ENCODE data around the gene HID1.

HID1 gene

DNA sequence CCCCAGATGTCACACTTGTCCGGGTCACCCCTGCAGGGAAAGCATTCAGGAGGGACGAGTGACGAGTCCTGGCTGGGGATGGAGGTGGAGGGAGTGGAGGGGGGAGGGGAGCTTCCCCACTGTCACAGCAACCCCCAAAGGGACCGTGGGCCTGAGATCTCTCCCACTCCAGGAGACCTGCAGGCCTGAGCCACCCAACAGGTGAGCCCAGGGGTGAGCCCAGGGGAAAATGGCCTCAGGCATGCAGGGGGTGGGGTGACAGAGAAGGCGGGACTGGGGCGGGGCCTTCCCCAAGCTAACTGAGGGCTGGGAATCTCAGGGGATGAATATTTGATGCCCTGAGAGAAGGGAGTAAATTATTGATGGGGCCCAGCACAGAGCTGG is 51.9 kb downstream of the HID1 start:
- Histone ChIP-seq H2AFZ (ENCODE audit: low read depth) (no peak overlapping the region), H3K27me3 (ENCODE audit: insufficient read depth, low read depth) (peaks cover 42% of the 10 kb centered on the region), H3K4me3 (IDR thresholded peaks at IDR 0.05; ENCODE audit: insufficient read depth, low read depth, low read length) (no peak overlapping the region), H3K27ac (no peak overlapping the region), H4K20me1 (ENCODE audit: insufficient read depth) (no peaks in the 10 kb centered on the region), H3K9ac (no peak overlapping the region), H3K4me1 (ENCODE audit: low read depth, poor library complexity, severe bottlenecking) (no peaks in the 10 kb centered on the region), H3K36me3 (ENCODE audit: insufficient read depth) (no peaks in the 10 kb centered on the region), H3K4me2 (no peak overlapping the region), H3K79me2 (ENCODE audit: insufficient read depth, low read depth) (no peaks in the 10 kb centered on the region)
- TF ChIP-seq CTCF (conservative IDR thresholded peaks at IDR 0.05; ENCODE audit: low read depth, low read length) = no peak

- Histone ChIP-seq H3K27me3 (ENCODE audit: insufficient read depth, low read depth) (peaks cover 42% of the 10 kb centered on the region), H2AFZ (ENCODE audit: low read depth) (no peak overlapping the region)
These were observed 52.3 kb downstream of the HID1 start for GRCh38 chr17:74920306-74920620.

GRCh38 chr17:74919440-74920305 is 52.9 kb downstream of the HID1 start:
- H3K4me1 ChIP-seq (ENCODE audit: low read depth, poor library complexity, severe bottlenecking) = no peaks in the 10 kb centered on the region
- H3K4me3 ChIP-seq (IDR thresholded peaks at IDR 0.05; ENCODE audit: insufficient read depth, low read depth, low read length) = no peak overlapping the region
- no peak overlapping the region for H3K27ac ChIP-seq
- no peaks in the 10 kb centered on the region for H4K20me1 ChIP-seq (ENCODE audit: insufficient read depth)
- peaks cover 40% of the 10 kb centered on the region for H3K27me3 ChIP-seq (ENCODE audit: insufficient read depth, low read depth)
- H3K79me2 ChIP-seq (ENCODE audit: insufficient read depth, low read depth) = no peaks in the 10 kb centered on the region
- no peak overlapping the region for H3K9ac ChIP-seq
- no peak for TF ChIP-seq CTCF (conservative IDR thresholded peaks at IDR 0.05; ENCODE audit: low read depth, low read length)
- no peak overlapping the region for H3K4me2 ChIP-seq
- H3K36me3 ChIP-seq (ENCODE audit: insufficient read depth) = no peaks in the 10 kb centered on the region
- no peak overlapping the region for H2AFZ ChIP-seq (ENCODE audit: low read depth)

More at GRCh38 chr17:74920306-74920620, 52.3 kb downstream of the HID1 start:
- no peak overlapping the region for H3K9ac ChIP-seq
- no peak overlapping the region for H3K4me3 ChIP-seq (IDR thresholded peaks at IDR 0.05; ENCODE audit: insufficient read depth, low read depth, low read length)
- H3K4me1 ChIP-seq (ENCODE audit: low read depth, poor library complexity, severe bottlenecking) = no peaks in the 10 kb centered on the region
- no peaks in the 10 kb centered on the region for H3K79me2 ChIP-seq (ENCODE audit: insufficient read depth, low read depth)
- TF ChIP-seq CTCF (conservative IDR thresholded peaks at IDR 0.05; ENCODE audit: low read depth, low read length) = no peak
- no peak overlapping the region for H3K4me2 ChIP-seq
- no peaks in the 10 kb centered on the region for H3K36me3 ChIP-seq (ENCODE audit: insufficient read depth)
- no peak overlapping the region for H3K27ac ChIP-seq
- no peaks in the 10 kb centered on the region for H4K20me1 ChIP-seq (ENCODE audit: insufficient read depth)

DNA sequence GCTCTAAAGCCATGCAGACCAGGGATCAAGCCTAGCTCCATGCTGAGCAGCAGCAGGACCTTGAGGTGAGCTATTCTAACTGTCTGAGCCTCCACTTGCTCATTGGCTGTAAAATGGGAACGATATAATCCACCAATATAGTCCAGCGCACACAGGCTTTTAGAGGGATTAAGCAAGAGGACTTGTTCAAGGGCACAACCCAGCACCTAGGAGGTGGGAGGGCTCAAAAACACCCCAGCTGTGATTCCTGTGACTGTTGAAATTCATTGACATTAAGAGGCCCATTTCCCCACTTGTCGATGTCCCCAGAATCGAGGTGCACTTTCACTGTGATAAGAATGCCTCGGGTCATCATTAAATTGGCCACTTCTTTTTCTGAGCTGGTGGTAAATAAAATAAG is 53.7 kb downstream of the HID1 start:
- no peak overlapping the region for H3K4me2 ChIP-seq
- H3K4me3 ChIP-seq (IDR thresholded peaks at IDR 0.05; ENCODE audit: insufficient read depth, low read depth, low read length) = no peak overlapping the region
- H3K4me1 ChIP-seq (ENCODE audit: low read depth, poor library complexity, severe bottlenecking) = no peaks in the 10 kb centered on the region
- no peaks in the 10 kb centered on the region for H4K20me1 ChIP-seq (ENCODE audit: insufficient read depth)
- no peak for TF ChIP-seq CTCF (conservative IDR thresholded peaks at IDR 0.05; ENCODE audit: low read depth, low read length)
- H2AFZ ChIP-seq (ENCODE audit: low read depth) = no peak overlapping the region
- no peak overlapping the region for H3K9ac ChIP-seq
- H3K36me3 ChIP-seq (ENCODE audit: insufficient read depth) = no peaks in the 10 kb centered on the region
- no peak overlapping the region for H3K27ac ChIP-seq
- peaks cover 40% of the 10 kb centered on the region for H3K27me3 ChIP-seq (ENCODE audit: insufficient read depth, low read depth)
- H3K79me2 ChIP-seq (ENCODE audit: insufficient read depth, low read depth) = no peaks in the 10 kb centered on the region
